SKM-1 treated with dmso at 0.1 percent for 144 hours (cell line): Measurements from ENCODE around the gene LPCAT1.
A peak's percentile ranks its signal among the peaks of the same experiment; 100 is the strongest.
"Not testable (repeated sequence)": the region's sequence is repeated elsewhere in the genome, so short reads cannot be mapped to it uniquely, and the experiment has no call there.

ENCODE experiments used
- DNase-seq: peaks from one replicate; lab custom pipeline; 2025; ENCODE audit not compliant: unreplicated experiment; lab: John Stamatoyannopoulos, UW

LPCAT1 gene

GRCh38 chr5:1510151-1510561 is 13.6 kb downstream of the LPCAT1 start:
- DNase-seq: no peak

GRCh38 chr5:1509346-1510085 is 14.2 kb downstream of the LPCAT1 start:
- DNase-seq: no peak

GRCh38 chr5:1508659-1509290 is 15.0 kb downstream of the LPCAT1 start:
- no peak for DNase-seq

GRCh38 chr5:1507961-1508658 is 15.7 kb downstream of the LPCAT1 start:
- DNase-seq: no peak

- no peak for DNase-seq
These were observed 16.3 kb downstream of the LPCAT1 start for GRCh38 chr5:1507457-1507856.

GRCh38 chr5:1507014-1507375 is 16.8 kb downstream of the LPCAT1 start:
- no peak for DNase-seq

- DNase-seq: no peak
These were observed 17.3 kb downstream of the LPCAT1 start for GRCh38 chr5:1506242-1507013.

GRCh38 chr5:1505506-1506241 is 18.1 kb downstream of the LPCAT1 start:
- DNase-seq: no peak

GRCh38 chr5:1505089-1505488 is 18.7 kb downstream of the LPCAT1 start:
- not testable (repeated sequence) for DNase-seq

- DNase-seq: no peak
These were observed 19.1 kb downstream of the LPCAT1 start for GRCh38 chr5:1504617-1505016.

- no peak for DNase-seq
These were observed 19.6 kb downstream of the LPCAT1 start for GRCh38 chr5:1504069-1504595.

GRCh38 chr5:1503241-1504068 is 20.3 kb downstream of the LPCAT1 start:
- peak; percentile 73 for DNase-seq

- no peak for DNase-seq
These were observed 21.0 kb downstream of the LPCAT1 start for GRCh38 chr5:1502737-1503120.

- peak; percentile 4 for DNase-seq
These were observed 21.6 kb downstream of the LPCAT1 start for GRCh38 chr5:1502046-1502736.

GRCh38 chr5:1501372-1502045 is 22.3 kb downstream of the LPCAT1 start:
- no peak for DNase-seq

GRCh38 chr5:1500411-1501091 is 23.2 kb downstream of the LPCAT1 start:
- DNase-seq: no peak

- no peak for DNase-seq
These were observed 23.9 kb downstream of the LPCAT1 start for GRCh38 chr5:1499851-1500250.
